Natural killer cell (primary cell): ENCODE data around the gene INPPL1. TPM values are rescaled to one million over a fixed set of nuclear protein-coding genes. Genes with fewer than 3 reads are reported as not detected.

Experiments used
- ATAC-seq, 3 donors: fragments of 150-1000 bp in 2 of 3; fragments of 200-7000 bp in 1 of 3; cut with Tn5 transposase; 1 replicate in 1 of 3; 2 replicates in 2 of 3; pipeline ENCODE4 v1.10.0; 2021; ENCODE audit warnings: mild to moderate bottlenecking in 2 of 3, moderate library complexity in 2 of 3
- DNase-seq, 2 donors: peaks; one replicate each; pipeline versions ENCODE4 v3.0.0 to v3.0.0-alpha.2; 2013 to 2021; ENCODE audit warnings: mixed read lengths in 1 of 2
- H3K27ac ChIP-seq: one replicate; pipeline ENCODE4 v1.5.1; 2013; ENCODE audit warnings: mild to moderate bottlenecking, low read length
- H3K27me3 ChIP-seq: one replicate; pipeline ENCODE4 v1.6.1; 2013; ENCODE audit warnings: low read length; ENCODE audit not compliant: control insufficient read depth, insufficient read depth
- H3K36me3 ChIP-seq: one replicate; pipeline ENCODE4 v1.6.1; 2013; ENCODE audit warnings: low read length; ENCODE audit not compliant: control insufficient read depth, insufficient read depth
- H3K4me1 ChIP-seq: one replicate; pipeline ENCODE4 v1.6.1; 2013; ENCODE audit warnings: low read length; ENCODE audit not compliant: control insufficient read depth, insufficient read depth
- H3K4me3 ChIP-seq: one replicate; pipeline ENCODE4 v1.5.1; 2013; ENCODE audit warnings: low read length
- H3K9me3 ChIP-seq: one replicate; pipeline ENCODE4 v1.6.1; 2013; ENCODE audit warnings: low read length; ENCODE audit not compliant: control insufficient read depth, insufficient read depth
- H3K27ac Mint-ChIP-seq, 2 donors: one replicate each; pipeline ENCODE4 v1.8.0; 2022; ENCODE audit warnings: mild to moderate bottlenecking in 2 of 2, mixed read lengths in 2 of 2, moderate library complexity in 1 of 2
- H3K27me3 Mint-ChIP-seq, 2 donors: one replicate each; pipeline ENCODE4 v1.8.0; 2022; ENCODE audit warnings: low read depth in 2 of 2, mixed read lengths in 2 of 2
- H3K36me3 Mint-ChIP-seq: one replicate; pipeline ENCODE4 v1.8.0; 2022; ENCODE audit warnings: mixed read lengths
- H3K4me1 Mint-ChIP-seq, 2 donors: one replicate each; pipeline ENCODE4 v1.8.0; 2022; ENCODE audit warnings: mixed read lengths in 2 of 2
- H3K4me3 Mint-ChIP-seq: one replicate; pipeline ENCODE4 v1.8.0; 2022; ENCODE audit warnings: mild to moderate bottlenecking, moderate library complexity, mixed read lengths
- H3K9me3 Mint-ChIP-seq, 2 donors: one replicate each; pipeline ENCODE4 v1.8.0; 2022; ENCODE audit warnings: mixed read lengths in 2 of 2
- WGBS: methylation state at CpG from one replicate; pipeline ENCODE4 v1.1.7; 2013; ENCODE audit warnings: missing lambda C conversion rate; ENCODE audit not compliant: insufficient coverage; 5-methylcytosine and 5-hydroxymethylcytosine counted together
- intact Hi-C: fragments of 100-400 bp; cut with micrococcal nuclease; formaldehyde crosslinking; loops from one replicate; pipeline ENCODE4 v1.14.2; 2022
- total RNA-seq, 4 donors: library from RNA; stranded (reverse); fragments of 120-200 nt in 1 of 4; gene quantifications; one replicate each; pipeline versions ENCODE4 v1.2.3 to v1.2.4, GENCODE V29; 2013 to 2022
- TF ChIP-seq, protein P1 (sequence below): fragments of 200-600 bp; IDR thresholded peaks from one replicate; pipeline ENCODE4 v1.8.0; 2022; ENCODE audit warnings: antibody characterized with exemption

The INPPL1 gene
- total RNA-seq, 3 donors from 2014 or later (not counting 1 experiment from before 2014, with no cell fraction given), result 193 to 207 (median 195) TPM

DNA sequence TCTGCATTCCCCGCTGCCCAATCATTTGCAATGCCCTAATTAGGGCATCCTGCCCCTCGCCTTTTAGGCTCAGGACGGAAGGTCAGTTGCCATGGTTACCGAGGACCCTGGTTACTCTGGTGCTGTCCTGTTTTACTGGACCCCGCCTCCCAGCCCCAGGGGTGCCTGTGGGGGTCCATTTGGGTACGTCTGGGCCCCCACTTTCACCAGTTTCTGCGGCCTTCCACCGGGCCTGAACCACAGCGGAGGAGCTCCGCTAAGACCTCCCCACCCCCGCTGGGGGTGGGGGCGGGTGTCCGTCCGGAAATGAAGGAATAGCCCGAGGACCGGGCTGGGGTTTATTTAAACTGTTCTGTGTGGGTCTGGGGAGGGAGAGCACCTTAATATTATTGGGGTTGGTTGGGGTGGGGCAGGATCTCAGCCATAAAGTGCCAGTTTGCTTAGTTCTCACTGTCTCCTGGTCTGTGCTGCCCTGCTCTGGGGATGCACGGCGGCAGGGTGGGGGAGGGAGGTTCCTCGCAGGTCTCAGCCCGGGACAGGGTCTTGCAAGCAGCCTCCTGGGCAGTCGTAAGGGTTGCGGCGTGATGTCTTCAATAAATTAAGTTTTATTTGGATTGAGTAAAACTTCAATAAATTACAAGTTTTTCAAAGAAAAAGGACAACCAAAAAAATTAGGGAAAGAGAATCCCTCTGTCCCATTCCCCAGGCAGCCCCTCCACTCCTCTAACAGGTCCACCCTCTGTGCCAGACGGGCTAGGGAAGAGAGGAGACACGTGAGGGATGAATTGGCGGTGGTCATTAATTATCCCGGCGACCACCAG lies 14.1 kb downstream of the INPPL1 start:
- Mint-ChIP-seq H3K4me1 (peaks cover 18 to 52% of the 10 kb centered on the region in 2 donors), H3K27ac (no peak overlapping the region), H3K27me3 (peaks cover 34 to 36% of the 10 kb centered on the region in 2 donors), H3K4me3 (no peak overlapping the region), H3K9me3 (no peaks in the 10 kb centered on the region), H3K36me3 (no peaks in the 10 kb centered on the region)
- DNase-seq (no peak), ATAC-seq (no peak)
- TF ChIP-seq, protein P1, sequence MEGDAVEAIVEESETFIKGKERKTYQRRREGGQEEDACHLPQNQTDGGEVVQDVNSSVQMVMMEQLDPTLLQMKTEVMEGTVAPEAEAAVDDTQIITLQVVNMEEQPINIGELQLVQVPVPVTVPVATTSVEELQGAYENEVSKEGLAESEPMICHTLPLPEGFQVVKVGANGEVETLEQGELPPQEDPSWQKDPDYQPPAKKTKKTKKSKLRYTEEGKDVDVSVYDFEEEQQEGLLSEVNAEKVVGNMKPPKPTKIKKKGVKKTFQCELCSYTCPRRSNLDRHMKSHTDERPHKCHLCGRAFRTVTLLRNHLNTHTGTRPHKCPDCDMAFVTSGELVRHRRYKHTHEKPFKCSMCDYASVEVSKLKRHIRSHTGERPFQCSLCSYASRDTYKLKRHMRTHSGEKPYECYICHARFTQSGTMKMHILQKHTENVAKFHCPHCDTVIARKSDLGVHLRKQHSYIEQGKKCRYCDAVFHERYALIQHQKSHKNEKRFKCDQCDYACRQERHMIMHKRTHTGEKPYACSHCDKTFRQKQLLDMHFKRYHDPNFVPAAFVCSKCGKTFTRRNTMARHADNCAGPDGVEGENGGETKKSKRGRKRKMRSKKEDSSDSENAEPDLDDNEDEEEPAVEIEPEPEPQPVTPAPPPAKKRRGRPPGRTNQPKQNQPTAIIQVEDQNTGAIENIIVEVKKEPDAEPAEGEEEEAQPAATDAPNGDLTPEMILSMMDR, result peak; percentile 5
- peaks cover 21% of the 10 kb centered on the region for H3K4me1 ChIP-seq
- H3K4me3 ChIP-seq, result no peak overlapping the region
- peaks cover 29% of the 10 kb centered on the region for H3K27me3 ChIP-seq
- no peaks in the 10 kb centered on the region for H3K9me3 ChIP-seq
- no peak overlapping the region for H3K27ac ChIP-seq
- peaks cover 31% of the 10 kb centered on the region for H3K36me3 ChIP-seq
- WGBS, result 78% methylated on average over 25 of the region's 28 CpGs
- intact Hi-C loops, result loop anchor here (2.0 kb wide), 1 partner anchor 14 kb away; the partner anchor contains the start of gene INPPL1

DNA sequence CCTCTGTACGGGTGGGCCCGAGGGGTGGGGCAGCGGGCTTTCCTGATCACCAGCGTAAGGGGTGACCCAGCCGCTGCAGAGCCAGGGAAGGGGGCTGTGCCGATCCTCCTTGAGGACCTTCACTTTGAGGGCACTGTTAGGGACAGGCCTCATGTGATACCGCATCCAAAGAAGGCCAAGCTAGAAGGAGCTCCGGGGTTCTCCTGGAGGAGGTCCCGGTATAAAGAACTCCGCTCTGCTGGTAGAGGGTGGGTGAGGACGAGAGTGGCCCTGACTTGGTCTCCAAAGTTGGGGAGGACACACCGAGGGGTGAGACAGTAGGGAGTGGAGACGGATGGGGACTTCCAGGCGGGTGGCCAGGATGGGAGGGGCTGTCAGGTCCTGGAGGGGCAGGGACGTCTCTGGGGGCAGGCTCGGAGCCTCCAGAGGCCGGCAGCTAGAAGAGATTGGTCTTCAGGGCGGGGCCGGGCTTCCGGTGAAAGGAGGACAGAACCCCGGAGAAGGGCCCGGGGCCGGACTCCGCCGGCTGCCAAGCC lies 14.8 kb downstream of the INPPL1 start:
- H3K4me3 ChIP-seq, result no peak overlapping the region
- TF ChIP-seq, protein P1, result no peak
- peaks cover 31% of the 10 kb centered on the region for H3K27me3 ChIP-seq
- peaks cover 14 to 49% of the 10 kb centered on the region in 2 donors for H3K4me1 Mint-ChIP-seq
- DNase-seq, result no peak
- H3K4me3 Mint-ChIP-seq, result peak overlapping the region; percentile 40
- no peaks in the 10 kb centered on the region for H3K36me3 Mint-ChIP-seq
- H3K27me3 Mint-ChIP-seq, result peaks cover 34 to 36% of the 10 kb centered on the region in 2 donors
- ATAC-seq, result peak; percentile 51 to 69 (median 69)
- peaks cover 24% of the 10 kb centered on the region for H3K4me1 ChIP-seq
- no peak overlapping the region for H3K27ac ChIP-seq
- intact Hi-C loops, result loop anchor here (2.0 kb wide), 1 partner anchor 15 kb away; the partner anchor contains the start of gene INPPL1
- peaks cover 27% of the 10 kb centered on the region for H3K36me3 ChIP-seq
- WGBS, result 11% methylated on average over 25 of the region's 25 CpGs
- no peaks in the 10 kb centered on the region for H3K9me3 Mint-ChIP-seq
- H3K9me3 ChIP-seq, result no peaks in the 10 kb centered on the region
- no peak overlapping the region for H3K27ac Mint-ChIP-seq

DNA sequence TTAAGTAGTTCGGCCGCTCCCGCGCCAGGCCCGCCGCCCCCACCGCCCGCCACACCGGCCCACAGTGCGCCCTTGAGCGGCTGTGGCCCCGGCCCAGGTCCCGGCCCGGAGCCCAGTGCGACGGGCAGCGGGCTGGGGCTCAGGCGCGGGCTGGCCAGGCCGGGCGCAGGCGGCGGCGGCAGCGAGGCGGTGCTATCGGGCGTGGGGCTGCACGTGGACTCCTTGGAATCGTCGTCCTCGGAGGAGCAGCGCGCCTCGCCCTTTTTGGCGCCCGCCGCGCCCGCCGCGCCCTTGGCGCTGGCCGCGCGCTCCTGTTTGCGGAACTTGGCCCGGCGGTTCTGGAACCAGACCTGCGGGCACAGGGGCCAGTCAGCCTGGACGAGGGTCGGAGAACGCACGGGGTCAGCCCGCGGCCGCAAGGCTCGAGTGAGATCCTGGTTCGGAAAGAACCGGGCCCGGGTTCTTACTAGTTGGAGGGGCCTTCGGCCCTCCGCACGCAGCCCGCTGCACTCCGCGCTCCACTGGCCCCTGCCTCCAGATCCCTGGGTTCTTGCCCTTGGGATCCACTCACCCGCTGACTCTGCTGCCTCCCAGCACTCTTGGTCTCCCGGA lies 15.4 kb downstream of the INPPL1 start:
- H3K4me3 ChIP-seq, result no peak overlapping the region
- H3K4me3 Mint-ChIP-seq, result peak overlapping the region; percentile 81
- DNase-seq (no peak), ATAC-seq (peak in 2 of 3 donors; percentile 12 to 44)
- H3K36me3 ChIP-seq, result peaks cover 26% of the 10 kb centered on the region
- no peak overlapping the region for H3K27ac Mint-ChIP-seq
- TF ChIP-seq, protein P1, result no peak
- no peak overlapping the region for H3K27ac ChIP-seq
- peaks cover 34 to 42% of the 10 kb centered on the region in 2 donors for H3K27me3 Mint-ChIP-seq
- intact Hi-C loops, result loop anchor here (2.0 kb wide), 1 partner anchor 15 kb away; the partner anchor contains the start of gene INPPL1
- no peaks in the 10 kb centered on the region for H3K9me3 ChIP-seq
- no peaks in the 10 kb centered on the region for H3K9me3 Mint-ChIP-seq
- peaks cover 30% of the 10 kb centered on the region for H3K4me1 ChIP-seq
- peaks cover 37% of the 10 kb centered on the region for H3K27me3 ChIP-seq
- 3% methylated on average over 69 of the region's 69 CpGs for WGBS
- H3K36me3 Mint-ChIP-seq, result no peaks in the 10 kb centered on the region
- peaks cover 10 to 48% of the 10 kb centered on the region in 2 donors for H3K4me1 Mint-ChIP-seq
